Spleen (tissue), 7 donors: ENCODE results near the gene YLPM1.

Experiments used
- CTCF ChIP-seq, 11 experiments: fragments of 200-600 bp in 7 of 11; fragments of 450-650 bp in 4 of 11; sonication (generic) in 4 of 11; IDR thresholded peaks in 8 of 11; conservative IDR thresholded peaks in 3 of 11; 1 replicate in 7 of 11; 2 replicates in 4 of 11; pipeline versions ENCODE4 v1.4.0 to v1.8.0; 2016 to 2021; ENCODE audit warnings: antibody characterized with exemption in 11 of 11, inconsistent platforms in 4 of 11, mild to moderate bottlenecking in 1 of 11
- POLR2AphosphoS5 ChIP-seq, 3 donors: sonication (generic); formaldehyde crosslinking; IDR thresholded peaks; one replicate each; pipeline ENCODE4 v1.5.1; 2017; ENCODE audit warnings: antibody characterized with exemption in 3 of 3
- donor health status: DM: no; HTN: no; CAD: no; lungs with moderate emphysema.
- donor health status: DM: no; HTN: no; CAD: no.
- donor health status: DM: no; HTN: no; CAD: no.

DNA sequence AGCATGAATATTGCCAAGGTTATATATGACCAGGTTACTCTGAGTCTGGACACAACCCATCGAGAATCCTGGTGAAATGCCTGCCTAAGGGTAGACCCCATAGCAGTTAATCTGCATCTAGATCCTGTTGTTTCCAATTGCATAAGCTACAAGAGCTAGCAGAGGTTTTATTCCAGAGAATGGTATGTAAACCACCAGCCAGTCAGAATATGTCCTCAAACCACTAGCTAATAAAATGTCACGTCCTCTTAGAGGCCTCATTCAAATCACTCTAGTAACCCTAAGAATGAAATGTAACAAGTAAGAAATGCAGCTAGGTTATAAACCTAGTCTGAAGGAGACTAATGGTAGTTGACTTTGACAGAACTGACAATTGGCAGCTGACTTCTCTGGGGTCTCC is 9.0 kb upstream of the YLPM1 start:
- TF ChIP-seq POLR2AphosphoS5 (IDR thresholded peaks at IDR 0.05) (no peak), CTCF (IDR thresholded peaks at IDR 0.05 in 8 of 11, conservative IDR thresholded peaks at IDR 0.05 in 3 of 11) (no peak)
